ENCODE results near the gene CHID1.

CHID1 gene

DNA sequence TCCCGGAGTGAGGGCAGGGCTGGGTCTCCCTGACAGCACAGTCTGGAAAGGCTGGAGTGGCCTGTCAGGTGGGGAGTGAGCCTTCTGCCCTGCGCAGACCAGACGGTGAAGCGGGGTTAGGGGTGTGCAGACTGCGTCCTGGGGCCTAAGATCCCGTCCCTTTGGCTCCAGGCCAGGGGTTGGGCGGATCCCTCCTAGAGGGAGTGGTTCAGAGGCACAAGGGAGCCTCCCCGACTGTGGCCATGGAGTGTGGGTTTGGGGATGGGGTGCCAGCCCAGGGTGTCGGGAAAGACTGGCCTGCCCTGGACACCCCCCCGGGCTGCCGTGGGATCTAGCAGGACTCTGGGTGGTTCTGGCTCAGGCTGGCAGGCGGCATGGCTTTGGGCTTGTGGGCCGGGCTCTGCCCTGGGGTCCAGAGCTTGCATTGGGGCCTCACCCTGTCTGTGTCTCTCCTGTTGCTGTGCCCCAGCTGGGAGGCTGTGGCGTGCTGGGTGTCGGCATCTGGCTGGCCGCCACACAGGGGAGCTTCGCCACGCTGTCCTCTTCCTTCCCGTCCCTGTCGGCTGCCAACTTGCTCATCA, 48.4 kb downstream of the CHID1 start:
- DNase-seq, result no peak

DNA sequence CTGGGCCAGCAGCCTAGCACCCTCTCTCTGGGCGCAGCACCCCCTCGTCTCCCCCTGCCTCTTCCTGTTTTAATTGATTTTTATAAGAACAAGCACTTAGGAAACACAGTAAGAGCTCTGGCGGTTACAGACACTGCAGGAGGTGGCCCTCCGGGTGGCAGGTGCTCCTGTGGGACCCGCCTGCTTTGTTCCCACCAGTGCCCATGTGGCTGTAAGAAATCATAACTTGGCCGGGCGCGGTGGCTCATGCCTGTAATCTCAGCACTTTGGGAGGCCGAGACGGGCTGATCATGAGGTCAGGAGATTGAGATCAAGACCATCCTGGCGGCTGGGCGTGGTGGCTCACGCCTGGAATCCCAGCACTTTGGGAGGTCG, 49.5 kb downstream of the CHID1 start:
- no peak for DNase-seq

DNA sequence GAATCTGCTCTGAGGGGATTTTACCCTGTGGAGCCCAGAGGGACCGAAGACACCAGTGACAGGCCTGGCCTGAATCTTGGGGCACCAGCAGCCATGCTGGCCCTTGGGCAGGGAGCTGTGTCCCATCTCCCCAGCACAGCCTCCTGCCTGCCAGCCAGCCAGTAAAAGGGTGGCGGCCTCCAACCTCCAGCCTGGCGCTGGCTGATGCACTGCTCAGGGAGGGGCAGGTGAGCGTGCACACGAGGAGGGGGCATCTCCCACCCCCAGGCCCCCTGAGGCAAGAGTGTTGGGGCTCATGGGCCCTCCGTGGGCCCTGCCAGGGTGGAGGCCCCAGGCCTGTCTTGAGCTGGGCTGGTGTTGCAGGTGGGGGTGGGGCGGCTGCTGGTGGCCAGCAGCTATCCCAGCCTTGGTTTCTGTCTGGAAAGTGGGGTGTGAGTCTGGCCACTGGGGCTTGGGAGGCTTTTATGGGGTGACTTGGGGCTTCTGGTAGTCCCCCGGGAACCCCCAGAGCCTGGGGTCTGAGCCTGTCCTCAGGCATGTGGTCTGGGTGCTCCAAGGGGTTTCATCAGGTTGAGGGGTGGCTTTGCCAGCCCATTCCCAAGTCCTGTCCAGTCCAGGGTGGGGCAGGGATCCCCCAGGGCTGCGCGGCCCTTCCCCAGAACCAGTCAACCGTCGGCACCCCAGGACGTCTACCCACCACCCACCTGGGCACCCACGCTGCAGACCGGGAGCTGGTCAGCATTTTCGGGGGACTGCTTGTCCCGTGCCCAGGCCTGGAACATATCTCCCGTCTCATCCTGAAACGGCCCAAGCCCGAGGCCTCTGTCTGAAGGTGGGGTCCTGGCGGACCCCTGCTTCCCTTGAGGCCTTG, 50.1 kb downstream of the CHID1 start:
- DNase-seq, result no peak

DNA sequence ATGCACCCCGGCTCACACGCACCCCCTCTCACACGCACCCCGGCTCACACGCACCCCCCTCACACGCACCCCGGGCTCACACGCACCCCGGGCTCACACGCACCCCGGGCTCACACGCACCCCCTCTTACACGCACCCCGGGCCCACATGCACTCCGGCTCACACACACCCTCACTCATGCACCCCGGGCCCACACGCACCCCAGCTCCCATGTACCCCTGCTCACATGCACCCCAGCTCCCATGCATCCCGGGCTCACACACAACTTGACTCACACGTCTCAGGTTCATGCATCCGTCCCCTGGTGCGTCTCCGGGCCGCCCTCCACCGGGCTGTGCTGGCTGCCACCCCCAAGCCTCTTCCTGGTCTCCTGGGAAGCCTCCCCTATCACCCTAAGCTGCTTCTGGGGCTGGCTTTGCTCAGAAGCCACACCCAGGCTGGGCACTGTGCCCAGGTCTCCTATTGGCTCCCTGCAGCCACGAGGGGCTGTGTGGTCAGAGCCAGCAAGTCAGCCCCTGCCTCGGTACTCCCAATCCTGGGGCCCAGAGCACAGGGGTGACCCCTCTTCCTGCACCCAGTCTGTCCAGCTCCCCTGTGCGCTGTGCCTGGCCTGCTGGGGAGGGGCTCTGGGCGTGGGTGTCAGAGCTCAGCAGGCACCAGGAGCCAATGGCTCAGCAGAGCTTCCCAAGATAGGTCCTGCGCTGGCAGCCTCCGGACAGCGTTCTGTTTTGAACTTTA, 51.0 kb downstream of the CHID1 start:
- DNase-seq, result no peak

DNA sequence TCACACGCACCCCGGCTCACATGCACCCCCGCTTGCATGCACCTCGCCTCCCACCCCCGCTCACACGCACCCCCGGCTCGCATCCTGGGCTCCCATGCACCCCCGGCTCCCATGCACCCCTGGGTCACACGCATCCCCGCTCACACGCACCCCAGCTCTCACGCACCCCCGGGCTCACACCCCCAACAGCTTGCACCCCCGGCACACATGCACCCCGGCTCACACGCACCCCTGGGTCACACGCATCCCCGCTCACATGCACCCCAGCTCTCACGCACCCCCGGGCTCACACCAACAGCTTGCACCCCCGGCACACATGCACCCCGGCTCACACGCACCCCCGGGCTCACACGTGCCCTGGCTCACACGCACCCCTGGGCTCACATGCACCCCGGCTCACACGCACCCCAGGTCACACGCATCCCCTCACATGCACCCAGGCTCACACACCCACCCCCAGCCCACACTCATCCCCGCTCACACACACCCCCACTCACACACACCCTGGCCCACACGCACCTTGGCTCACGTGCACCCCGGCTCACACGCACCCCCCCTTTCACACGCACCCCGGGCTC, 51.8 kb downstream of the CHID1 start:
- DNase-seq, result no peak

DNA sequence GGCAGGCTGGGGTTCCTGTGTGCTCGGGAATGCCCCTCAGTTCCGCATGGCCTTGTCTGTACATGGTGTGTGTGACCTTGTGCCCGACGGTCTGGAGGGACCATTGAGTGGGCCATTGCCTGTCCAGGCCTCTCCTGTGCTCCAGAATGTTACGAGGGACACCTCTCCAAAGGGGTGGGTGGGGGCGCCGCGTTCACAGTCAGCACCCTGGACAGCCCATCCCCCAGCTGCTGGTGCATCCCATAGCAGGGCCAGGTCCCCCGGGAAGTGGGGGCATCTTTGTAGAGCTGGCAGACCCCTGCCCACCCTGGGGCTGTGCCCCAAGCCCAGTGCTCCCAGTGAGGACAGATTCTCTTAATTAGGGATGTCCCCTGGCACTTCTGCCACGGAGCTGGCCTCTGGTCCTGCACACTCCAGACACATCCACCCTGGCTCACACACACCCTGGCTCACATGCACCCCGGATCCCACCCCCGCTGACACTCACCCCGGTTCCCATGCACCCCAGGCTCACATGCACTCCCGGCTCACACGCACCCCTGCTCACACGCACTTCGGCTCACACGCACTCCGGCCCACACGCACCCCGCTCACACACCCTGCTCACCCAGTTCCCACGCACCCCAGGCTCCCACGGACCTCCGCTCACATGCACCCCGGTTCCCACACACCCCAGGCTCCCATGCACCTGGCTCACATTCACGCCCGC, 52.4 kb downstream of the CHID1 start:
- no peak for DNase-seq

DNA sequence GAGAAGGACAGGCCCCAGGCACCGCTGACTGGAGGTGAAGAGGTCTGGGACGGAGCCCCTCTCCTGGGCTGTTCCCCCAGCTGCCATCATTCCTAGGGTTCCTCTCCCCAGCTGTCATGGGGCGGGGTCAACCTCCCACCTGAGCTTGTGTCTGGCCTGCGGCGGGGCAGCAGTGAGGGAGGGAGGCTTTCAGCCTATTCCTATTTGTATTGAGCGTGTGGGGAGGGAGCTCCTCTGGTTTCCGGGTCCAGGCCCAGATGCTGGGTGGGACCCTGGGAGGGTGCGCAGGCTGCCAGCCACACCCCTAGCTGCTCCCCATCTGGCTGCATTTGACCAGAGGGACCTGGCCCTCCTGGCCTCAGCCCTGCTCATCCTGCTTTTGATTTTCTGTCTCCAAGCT, 54.2 kb downstream of the CHID1 start:
- DNase-seq, result no peak

DNA sequence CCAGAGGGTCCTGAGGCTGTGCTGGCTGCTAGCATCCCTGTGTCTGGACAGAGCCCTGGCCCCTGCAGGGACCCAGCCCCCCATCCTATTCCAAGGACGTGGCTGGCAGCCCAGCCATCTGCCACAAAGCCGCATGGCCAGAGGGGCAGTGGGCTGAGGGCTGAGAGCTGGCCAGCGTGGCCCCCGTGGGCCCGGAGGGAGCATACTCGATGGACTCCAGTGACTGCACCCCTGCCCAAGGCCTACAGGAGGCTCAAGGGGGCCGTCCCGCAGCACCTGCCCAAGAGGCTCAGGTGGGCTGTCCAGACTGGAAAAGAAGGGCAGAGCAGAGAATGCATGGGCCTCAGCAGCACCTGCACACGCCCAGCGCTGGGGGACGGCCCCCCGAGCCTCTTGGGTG, 54.8 kb downstream of the CHID1 start:
- DNase-seq, result no peak

DNA sequence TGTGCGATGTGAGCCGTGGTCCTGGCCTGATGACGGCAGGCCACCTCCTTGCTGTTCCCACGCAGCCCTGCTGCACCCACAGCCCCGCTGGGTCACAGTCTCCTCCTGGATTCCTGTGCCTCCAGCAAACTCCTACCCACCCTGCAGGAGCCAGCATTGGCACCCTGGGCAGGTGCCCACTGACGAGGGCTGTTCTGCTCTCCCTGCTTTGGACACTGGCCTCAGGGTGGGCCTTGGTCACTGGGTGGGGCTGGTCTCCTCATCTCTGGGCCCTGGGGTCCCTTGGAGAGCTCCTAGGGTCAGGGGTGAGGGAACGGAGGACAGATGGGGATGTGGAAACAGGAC, 55.3 kb downstream of the CHID1 start:
- no peak for DNase-seq

DNA sequence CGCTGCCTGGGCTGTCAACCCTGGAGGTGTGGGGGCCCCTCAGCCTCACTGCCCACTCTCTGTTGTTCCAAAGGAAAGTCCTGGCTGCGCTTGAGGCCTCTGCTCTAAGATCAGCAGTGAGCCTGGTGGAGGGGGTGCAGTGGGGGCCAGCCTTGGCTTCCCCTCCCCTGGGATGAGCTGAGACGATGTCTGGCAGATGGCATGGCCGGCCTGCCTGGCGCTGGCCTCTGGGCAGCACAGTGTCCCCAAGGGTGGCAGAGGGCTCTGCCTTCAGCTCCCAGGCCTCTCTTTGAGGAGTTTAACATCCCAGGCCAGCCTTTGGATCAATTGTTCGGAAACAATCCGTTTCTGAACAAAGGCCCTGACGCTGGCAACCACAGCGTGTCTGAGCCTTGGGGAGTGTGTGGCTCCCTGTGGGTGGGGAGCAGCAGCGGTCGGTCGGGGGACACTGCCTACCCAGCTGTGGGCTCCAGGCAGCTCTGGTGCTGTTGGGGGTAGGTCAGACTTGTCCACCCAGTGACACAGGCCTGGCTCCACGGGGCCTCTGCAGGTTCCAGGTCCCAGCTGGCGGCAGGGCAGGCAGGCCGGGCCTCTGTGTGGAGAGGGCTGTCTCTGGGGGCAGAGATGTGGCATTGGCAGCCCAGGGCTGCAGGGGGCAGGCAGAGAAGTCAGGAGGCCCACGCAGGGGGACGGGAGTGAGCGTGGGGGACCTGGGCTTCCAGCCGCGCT, 55.8 kb downstream of the CHID1 start:
- no peak for DNase-seq

DNA sequence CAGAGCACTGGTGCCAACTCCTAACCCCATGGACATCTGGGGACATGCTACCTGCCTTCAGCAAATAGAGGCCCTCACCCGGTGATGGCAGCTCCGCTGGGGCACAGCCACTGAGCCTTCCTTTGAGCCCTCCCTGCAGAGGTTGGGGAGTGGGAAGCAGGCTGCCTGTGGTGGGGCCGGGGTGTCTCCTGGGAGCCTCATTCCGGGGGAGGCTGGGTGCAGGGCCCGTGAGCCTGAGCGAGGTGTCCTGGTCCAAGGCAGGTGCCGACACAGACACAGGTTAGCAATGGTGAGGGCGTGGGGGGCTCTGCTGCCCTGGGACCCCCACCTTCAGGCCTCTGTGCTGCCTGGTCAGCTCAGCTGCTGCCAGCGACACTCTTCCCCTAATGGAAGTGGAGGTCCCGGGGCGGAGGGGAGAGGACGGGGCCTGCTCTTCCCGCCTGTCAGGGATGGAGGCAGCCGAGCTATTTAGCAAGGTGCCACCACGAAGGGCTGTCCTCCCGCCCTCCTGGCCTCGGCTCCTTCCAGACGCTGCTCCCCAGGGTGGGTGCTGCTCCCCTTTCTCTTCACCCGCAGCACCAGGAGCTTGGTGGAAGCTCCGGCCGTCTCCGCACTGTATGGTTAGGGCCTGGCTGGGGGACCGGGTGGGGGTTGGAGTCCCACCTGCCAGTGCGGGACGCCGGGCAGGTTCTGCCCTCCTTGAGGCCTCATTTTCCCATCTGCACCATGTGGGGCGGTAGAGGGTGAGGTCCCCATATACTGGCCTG, 56.7 kb downstream of the CHID1 start:
- no peak for DNase-seq

DNA sequence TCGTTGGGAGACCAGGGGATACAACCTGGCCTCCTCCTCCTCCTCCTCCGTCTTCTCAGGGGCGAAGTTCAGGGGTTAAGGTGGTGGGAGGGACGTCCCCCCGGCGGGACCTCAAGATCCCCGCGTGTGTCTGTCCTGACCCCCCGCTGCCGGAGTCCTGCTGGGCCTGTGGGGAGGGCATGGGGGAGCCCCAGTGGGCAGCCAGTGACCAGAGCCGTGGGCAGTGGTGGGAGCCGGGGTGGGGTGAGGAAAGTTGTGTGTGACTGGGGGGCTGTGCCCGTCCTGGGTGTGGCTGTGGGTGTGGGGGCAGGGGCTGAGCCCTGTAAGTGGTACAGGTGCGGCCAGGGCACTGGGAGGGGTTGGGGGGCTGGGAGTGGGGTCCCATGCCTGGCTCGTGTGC, 57.8 kb downstream of the CHID1 start:
- DNase-seq, result no peak

DNA sequence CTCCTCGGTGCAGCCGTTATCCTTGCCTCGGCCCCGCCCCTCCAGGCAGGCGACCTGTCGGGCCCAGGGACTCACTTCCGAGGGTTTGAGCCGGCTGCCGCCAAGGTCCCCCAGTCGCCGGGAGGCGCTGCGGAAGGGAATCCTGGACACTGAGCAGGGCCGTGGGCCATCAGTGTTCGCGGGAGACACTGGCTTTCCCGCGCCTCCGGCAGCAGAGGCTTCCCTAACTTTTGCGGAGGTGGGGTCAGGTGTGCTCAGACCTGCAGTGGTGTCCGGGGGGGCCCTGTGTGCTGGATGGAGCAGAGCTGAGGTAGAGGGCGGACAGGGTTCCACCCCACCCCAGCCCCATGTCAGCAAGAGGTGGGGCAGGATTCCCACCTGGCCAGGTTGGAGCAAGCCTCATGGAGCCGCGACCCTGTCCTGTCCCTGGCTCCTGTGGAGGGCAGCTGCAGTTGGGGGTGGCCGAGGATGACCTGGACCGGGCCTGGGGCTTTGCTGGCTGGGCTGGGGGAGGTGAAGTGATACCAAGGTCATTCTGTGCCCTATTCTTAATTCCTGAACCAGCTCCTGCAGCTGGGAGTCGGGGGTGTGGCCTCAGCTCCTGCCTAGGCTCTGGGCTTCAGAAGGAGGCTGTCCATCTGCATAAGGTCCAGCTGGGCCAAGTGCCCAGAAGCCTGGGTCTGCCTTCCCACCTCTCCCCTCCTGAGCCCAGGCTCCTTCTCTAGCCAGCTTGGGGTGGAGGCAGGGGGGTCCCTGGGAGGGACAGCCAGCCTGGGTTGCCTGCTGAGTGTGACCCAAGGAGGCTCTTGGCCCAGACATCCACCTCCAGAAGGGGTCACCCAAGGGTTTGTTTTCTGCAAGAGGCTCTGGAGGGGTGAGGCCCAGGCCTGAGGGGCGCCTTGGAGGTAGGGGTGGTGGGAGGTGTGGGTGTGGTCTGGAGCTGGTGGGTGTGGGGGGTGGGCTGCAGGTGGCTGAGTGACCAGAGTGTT, 59.5 kb downstream of the CHID1 start:
- DNase-seq, result no peak

DNA sequence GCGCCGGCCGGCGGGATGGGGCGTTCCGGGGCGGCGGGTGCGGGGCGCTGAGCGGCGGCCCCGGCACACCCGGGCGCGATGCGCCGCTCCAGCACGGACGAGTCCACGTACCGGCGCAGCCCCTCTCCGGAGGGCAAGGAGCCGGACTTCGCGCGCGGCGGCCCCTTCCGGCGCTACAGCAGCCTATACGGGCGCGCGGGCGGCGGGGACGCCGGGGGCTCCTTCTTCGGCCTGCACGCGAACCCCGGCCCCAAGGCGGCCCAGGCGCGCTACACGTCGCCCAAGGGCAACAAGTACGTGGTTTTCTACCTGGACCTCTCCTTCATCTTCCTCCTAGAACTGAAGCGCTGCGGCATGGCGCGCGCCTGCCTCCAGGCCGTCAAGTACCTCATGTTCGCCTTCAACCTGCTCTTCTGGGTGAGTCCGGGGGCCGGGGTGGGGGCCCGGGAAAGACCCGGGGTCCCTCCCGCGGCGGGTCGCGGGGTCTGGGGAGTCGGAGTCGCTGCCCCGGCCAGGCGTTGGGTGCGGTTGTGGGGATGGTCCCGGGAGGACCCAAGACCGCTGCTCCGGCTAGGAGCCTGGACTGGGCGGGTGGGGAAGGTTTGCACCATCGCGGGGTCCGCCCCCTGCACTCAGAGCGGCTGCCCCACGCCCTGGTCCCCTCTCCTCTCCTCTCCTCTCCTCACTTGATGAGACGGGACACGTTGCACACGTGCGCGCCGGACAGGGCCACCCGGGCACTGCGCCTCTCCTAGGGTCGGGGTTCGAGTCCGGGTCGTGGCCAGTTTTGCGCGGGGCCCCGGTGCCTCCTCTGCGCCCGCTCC, 60.4 kb downstream of the CHID1 start:
- DNase-seq, result no peak

DNA sequence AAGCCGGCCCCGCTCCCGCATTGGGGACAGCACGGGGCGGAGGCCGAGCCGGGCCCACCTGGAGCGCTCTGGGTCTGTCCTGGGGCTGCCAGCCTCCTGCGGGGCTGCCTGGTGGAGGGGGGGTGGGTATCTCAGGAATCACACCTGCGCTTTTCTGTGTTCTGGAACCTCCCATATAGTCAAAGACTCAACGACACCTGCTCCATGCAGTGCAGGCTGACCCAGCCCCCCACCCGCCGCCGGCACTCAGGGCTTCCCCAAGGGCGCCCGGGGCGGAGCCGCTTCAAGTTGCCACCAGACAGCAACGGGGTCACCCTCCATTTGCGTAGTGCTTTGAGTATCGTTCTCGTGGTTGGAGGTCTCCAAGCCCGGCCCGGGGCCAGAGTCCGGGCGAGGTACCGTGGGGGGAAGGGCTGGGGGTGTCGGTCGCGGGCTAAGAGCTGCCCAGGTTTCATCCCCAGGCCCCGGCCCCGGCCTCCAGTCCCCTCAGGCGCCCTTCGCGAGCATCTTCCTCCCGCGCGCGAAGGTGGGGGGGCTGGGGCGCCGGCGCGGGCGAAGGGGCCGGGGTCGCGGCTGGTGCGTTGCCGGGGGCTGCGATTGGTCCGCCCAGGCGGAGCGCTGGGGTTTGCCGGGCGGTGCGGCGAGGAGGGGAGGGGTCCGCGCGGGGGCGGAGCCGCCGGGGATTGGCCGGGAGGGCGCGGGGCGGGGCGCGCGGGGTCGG, 61.3 kb downstream of the CHID1 start:
- DNase-seq, result peak; percentile 48

DNA sequence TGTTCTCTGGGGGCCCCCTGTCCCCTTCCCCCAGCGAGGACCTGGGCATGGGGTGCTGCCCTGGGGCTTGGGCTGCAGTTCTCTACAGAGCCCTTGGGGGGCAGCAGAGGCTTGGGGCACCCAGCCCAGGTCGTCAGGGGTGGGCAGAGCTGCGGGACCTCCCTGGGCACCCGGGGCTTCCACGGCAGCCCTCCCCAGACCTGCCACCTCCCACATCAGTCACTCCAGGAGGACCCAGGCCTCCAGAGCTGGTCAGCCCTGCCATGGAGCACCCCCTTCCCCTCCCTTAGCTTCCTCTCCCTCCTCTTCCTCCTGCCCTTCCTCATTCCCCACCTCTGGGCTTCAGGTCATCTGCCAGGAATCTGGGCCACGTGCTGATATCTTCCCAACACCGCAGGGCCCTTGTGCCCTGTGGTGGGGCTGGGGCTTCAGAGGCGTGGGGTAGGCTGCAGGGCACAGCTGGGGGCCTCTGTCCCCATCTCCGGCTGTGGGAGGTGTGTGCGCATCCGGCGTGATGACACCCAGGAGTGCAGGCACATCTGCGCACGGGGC, 62.2 kb downstream of the CHID1 start:
- DNase-seq, result peak; percentile 73

DNA sequence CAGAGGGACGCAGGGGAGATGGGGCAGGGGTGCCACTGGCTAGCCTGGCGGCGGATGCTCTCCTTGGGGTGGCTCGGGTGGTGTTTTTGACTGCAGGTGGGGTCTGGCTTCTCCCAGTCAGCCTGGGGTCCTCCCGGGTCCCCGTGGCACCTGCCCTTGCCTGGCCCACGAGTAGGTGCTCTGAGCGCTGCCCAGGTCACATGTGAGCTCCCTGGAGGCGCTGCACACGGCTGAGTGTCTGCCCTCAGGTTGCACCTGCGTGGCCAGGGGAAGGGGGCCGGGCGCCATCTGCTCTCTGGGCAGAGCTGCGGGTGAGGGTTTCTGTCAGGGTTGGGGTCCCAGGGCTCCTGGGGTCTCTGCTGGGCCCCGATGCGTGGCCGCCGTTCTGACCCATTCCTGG, 62.7 kb downstream of the CHID1 start:
- DNase-seq, result no peak

DNA sequence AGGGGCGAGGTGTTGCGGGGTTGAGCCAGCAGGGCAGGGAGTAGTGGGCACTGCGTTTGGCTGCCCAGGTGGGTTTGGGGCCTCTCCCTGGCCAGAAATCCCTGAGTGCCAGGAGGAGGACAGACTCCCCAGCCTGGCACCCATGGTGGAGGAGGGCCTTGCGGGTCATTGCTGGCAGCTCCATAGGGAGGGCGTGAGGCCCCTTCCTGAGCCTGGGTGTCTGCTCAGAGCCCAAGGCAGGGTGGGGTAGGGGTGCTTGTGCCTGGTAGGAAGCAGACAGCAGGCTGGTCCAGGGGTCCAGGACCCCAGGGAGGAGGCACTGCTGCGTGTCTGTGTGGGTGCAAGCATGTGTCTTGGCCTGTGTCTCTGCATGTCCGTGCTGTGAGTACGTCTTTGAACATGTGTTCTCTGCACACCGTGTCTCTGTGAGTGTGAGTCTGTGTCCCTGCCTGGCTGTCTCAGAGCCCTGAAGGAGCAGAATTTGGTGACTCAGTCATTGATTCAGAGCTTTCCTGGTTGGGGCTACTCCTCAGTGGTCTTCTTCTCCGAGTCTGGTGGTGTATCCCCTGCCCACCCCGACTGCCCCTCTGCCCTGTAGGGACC, 64.0 kb downstream of the CHID1 start:
- no peak for DNase-seq
